Right renal cortex interstitium (tissue), 3 donors: ENCODE results near the gene SYNE4. TPM values are rescaled to one million over a fixed set of nuclear protein-coding genes. Genes with fewer than 3 reads are reported as not detected.
"Not testable (repeated sequence)": the region's sequence is repeated elsewhere in the genome, so short reads cannot be mapped to it uniquely, and the experiment has no call there.

ENCODE experiments used
- DNase-seq, 3 donors: peaks; one replicate each; pipeline ENCODE4 v3.0.0-alpha.2; 2013; ENCODE audit warnings: low read depth in 3 of 3, low spot score in 2 of 3
- polyA plus RNA-seq, 3 donors: library from polyadenylated mRNA; unstranded; fragments of 120-200 nt; gene quantifications; one replicate each; pipeline ENCODE4 v1.2.1, GENCODE V29; 2013; ENCODE audit not compliant: insufficient read length in 3 of 3

SYNE4 gene, protein sequence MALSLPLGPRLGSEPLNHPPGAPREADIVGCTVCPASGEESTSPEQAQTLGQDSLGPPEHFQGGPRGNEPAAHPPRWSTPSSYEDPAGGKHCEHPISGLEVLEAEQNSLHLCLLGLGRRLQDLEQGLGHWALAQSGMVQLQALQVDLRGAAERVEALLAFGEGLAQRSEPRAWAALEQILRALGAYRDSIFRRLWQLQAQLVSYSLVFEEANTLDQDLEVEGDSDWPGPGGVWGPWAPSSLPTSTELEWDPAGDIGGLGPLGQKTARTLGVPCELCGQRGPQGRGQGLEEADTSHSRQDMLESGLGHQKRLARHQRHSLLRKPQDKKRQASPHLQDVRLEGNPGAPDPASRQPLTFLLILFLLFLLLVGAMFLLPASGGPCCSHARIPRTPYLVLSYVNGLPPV
- 10 to 100 TPM in 1 of 3 donors, 1 to 10 TPM in 2; 9.8 to 10.1 (median 9.9) TPM for polyA plus RNA-seq

GRCh38 chr19:36008336-36008978 lies at the start of gene SYNE4:
TSS of gene SYNE4 (minus strand) at chr19:36008813. CDS start at chr19:36008681, 132 bp downstream.
- no peak for DNase-seq

DNA sequence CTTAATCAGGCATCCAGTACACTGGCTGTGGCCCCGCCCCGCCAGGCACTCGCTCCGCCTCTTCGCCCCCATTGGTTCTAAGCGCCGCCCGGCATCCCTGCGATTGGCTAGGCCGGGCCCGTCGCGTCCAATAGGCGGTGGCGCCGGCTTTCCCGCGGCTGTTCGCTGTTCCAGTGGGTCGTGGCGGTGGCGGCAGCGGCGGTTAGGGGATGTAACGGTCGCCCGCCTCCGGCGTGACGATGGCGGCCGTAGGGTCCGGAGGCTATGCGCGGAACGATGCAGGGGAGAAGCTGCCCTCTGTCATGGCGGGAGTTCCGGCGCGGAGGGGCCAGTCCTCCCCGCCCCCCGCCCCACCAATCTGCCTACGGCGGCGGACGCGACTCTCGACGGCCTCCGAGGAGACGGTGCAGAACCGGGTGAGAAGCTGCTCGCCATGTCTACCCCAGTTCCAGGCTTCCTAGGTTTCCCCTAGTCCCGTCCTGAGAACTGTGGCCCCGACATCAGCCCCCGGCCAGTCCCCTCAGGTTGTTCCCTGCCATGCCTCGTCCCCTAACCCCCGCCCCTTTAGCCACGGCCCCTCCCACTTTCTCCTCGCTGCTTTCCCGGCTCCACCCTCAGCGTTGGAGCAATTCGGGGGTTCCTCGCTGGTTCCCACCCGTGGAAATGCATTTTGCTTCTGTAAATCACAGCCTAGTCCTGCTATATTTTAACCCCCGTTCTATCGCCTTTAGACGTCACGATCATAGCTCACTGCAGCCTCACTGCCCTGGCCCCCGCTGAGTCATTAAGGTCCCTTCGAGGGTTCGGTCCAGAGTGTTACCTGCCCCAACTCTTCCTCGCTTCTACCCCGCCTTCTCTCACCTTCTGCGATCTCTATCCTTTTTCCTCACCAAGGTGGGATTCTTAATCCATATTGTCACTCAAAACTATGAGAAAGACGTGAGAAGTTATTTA lies 46.4 kb upstream of the SYNE4 start, which contains the start of gene WDR62:
Gene WDR62, plus strand, starts transcription at position 165 of the 954 bp plus-strand sequence. Its CDS starts 75 bp downstream, at position 240.
- DNase-seq: peak in 1 of 3 donors; percentile 86

- DNase-seq: peak; percentile 99
Measured at GRCh38 chr19:36054119-36054732, 45.6 kb upstream of the SYNE4 start, which contains the start of gene THAP8. TSS of gene THAP8 (minus strand) at chr19:36054285. CDS start at chr19:36054217, 68 bp downstream.

GRCh38 chr19:36051637-36052036 lies 43.0 kb upstream of the SYNE4 start:
- no peak for DNase-seq

DNA sequence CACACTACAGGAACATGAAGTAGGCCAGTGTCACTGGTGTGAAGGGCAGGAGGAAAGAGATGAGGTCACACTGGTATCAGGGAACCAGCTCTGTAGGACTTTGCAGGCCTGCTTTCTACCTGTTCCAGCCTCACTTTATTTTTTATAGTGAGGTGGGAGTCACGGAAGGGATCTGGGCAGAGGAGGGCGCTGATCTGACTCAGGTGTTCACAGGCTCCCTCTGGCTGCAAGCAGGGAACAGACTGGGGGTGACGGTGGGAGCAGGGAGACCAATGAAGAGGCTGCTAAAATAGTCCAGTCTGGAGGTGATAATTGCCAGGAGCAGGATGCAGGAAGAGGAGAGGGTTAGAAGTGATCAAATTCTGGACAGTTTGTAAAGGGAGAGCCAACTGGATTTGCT lies 42.6 kb upstream of the SYNE4 start:
- no peak for DNase-seq

GRCh38 chr19:36049080-36049698 lies 40.6 kb upstream of the SYNE4 start:
- DNase-seq: no peak

DNA sequence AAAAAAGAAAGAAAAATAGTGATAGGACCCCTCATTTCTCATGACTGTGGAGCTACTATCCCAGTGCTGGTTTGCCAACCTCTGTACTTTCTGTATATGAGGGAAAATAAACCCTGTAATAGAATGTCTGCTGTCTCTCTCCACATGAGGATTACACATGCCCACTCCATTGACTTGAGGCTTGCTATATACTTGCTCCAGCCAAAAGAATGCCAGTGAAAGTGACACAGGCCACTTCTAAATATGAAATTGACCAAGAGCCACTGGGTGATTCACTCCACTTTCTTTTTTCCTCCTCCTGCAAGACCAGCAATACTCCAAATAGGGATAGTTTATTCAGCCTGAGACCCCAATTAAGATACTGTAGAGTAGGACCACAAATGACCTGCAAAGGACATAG lies 39.2 kb upstream of the SYNE4 start:
- DNase-seq: no peak

GRCh38 chr19:36046443-36047050 lies 37.9 kb upstream of the SYNE4 start:
- no peak for DNase-seq

DNA sequence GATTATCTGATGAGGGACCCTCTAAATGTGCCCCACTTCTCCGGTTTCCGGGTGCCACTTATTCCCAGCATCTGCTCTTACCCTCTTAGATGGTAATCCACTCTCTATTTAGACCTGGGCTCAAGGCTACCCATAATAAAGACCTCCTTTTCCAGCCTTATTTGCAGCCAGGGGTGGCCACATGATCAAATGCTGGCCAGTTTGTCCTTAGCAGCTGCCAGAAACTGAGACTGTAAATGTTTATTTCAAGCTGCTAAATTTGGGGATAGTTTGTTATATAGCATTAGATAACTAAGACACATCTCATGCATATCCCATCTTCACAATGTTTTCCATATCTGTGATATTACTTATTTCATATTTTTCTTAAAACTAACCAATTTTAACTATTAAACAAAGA lies 35.3 kb upstream of the SYNE4 start:
- no peak for DNase-seq

- no peak for DNase-seq
Measured at GRCh38 chr19:36041831-36042230, 33.2 kb upstream of the SYNE4 start.

DNA sequence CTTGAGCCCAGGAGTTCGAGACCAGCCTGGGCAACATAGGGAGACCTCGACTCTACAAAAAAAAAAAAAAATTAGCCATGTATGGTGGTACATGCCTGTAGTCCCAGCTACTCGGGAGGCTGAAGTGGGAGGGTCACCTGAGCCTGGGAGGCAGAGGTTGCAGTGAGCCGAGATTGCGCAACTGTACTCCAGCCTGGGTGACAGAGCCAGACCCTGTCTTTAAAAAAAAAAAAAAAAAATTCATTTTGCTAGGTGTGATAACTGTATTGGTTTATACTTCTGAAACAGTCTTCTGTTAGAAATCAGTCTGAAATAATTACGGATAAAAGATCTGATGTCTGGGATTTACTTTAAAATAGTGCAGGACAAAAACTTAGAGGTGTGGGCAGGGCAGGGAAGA lies 32.5 kb upstream of the SYNE4 start:
- DNase-seq: not testable (repeated sequence)

DNA sequence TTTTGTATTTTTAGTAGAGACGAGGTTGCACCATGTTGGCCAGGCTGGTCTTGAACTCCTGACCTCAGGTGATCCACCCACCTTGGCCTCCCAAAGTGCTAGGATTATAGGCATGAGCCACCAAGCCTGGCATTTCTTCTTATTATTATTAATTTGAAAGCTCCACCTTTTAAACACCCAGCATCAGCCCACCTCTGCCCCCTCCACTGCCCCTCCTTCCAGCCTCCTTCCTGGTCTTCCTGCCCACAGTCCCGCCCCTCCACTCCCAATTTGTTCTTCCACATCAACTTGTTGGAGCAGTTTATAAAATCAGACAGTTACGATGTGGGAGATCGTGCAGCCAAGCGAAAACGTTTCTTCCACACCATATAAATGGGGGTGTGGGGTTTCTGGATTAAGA lies 31.9 kb upstream of the SYNE4 start:
- DNase-seq: no peak

DNA sequence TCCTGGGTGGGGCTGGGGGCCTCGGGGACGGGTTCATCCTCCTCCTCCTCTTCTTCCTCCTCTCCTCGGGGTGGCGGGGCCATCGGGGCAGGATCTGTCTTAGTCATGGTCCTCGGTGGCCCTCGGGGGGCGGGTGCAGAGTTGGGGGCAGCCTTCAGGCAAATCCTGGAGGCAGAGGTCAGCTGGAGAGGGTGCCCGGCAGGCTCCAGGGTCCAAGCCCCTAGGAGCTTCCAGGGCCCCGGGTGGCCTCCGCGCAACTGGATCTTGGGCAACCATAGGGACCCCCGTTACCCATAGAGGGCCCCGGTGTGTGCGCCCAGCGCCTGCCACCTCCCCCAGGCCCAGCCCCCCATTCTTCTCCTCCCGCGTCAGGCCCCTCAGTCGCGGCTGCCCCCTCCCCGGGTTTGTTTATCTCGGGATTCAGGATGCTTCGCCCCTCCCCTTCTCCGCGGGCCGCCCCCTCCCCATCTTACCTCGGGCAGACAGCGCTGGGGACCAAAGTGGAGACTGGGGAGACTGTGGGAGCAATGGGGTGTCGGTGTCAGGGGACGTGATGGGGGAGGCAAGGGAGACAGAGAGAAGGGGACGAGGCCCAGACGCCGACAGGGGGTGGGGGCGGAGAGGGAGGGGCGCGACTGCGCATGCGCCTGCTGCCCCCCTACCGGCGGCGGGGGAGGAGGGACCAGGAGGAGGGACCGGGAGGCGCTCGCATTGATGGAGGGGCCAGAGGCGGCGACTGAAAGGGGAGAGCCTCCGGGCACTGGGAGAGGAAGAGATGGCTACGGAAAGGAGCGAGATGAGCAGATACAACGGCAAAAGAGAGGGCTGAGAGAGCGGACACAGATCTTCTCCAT lies 23.9 kb upstream of the SYNE4 start, which contains the start of gene CLIP3:
Gene CLIP3, minus strand, starts transcription at position 623 of the 854 bp plus-strand sequence. Its CDS starts 516 bp downstream, at position 107.
- DNase-seq: no peak

GRCh38 chr19:36031308-36031707 lies 22.7 kb upstream of the SYNE4 start:
- DNase-seq: no peak

DNA sequence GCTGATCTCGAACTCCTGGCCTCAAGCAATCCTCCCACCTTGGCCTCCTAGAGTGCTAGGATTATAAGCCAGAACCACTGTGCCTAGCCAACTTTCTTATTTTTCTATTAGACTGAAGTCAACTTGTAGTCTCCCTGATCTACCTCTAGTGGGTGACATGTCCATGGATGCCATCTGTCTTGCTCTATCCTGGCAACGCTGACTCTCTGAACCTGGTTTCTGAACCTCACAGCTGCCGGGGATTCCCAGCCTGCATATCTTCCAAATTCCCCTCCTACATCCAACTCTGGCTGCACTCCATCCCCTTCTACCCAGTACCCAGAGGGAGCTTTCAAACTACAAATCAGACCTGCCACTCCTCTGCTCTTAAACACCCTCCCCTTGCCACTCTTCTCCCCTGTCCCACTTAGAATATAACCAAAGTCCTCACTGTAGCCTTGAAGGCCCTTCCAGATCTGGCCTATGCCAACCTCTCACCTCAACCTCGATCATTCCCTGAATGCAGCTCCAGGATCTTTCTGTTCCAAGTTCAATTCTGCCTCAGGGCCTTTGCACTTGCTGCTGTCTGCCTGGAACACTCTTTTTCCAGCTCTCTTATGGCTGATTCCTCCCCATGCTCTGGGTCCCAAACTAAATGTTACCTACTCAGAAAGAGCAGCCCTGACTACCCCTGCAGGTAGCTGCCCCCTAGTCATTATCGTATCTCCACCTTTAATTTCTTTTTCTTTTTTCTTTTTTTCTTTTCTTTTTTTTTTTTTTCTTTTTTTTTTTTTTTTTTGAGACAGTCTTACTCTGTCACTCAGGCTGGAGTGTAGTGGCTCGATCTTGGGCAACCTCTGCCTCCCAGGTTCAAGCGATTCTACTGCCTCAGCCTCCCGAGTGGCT lies 21.9 kb upstream of the SYNE4 start:
- DNase-seq: no peak

DNA sequence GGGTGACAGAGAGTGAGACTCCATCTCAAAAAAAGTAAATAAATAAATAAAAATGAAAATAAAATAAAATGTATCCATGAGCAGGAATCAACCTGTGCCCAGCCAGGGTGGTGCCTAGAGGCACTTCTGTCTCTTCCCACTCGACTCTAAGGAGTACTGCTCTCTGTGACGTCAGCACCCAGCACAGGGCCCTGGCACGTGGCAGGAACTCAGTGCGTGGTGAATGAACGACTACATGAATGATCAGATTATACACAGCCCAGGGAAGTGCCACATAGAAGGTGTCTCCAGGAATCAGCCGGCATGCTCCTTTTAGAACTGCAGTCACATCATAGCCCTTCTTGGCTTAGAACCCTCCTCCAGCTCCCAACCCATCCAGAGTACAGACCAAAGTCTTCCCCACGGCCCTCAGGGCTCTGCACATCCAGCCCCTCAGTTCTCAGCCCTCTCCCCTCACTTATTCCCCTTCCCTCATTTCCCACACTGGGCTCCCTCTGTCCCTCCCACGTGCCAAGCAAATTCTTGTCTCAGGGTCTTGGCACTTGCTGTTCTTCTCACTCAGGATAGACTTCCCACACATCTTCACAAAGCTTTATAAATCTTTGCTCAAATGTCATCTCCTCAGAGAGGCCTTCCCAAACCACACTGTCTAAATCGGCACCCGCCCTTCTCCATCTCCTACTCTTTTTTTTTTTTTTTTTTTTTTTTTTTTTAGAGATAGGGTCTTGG lies 19.9 kb upstream of the SYNE4 start:
- DNase-seq: no peak

DNA sequence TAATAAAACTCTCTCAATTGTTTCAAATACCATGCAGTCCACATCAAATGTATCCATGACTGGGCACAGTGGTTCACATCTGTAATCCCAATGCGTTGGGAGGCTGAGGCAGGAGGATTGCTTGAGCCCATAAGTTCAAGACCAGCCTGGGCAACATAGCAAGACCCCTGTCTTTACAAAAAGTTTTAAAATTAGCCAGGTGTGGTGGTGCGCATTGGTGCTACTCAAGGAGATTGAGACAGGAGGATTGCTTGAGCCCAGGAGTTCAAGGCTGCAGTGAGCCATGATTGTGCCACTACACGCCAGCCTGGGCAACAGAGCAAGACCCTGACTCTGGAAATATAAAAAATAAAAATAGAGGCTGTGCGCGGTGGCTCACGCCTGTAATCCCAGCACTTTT lies 19.1 kb upstream of the SYNE4 start:
- DNase-seq: no peak
